GM06990 (cell line): Measurements from ENCODE around the gene STK17B.

Experiments used
- DNase-seq: peaks from one replicate; pipeline ENCODE4 v3.0.0-alpha.2; 2011; ENCODE audit not compliant: insufficient read length; ENCODE audit errors: extremely low read depth
- H3K27me3 ChIP-seq: replicated peaks from 2 replicates; pipeline ENCODE4 v1.6.0; 2011; ENCODE audit warnings: low read length; ENCODE audit not compliant: control insufficient read depth, insufficient read depth
- H3K36me3 ChIP-seq: 2 replicates; pipeline ENCODE4 v1.5.1; 2011; ENCODE audit warnings: low read length; ENCODE audit not compliant: control insufficient read depth, insufficient read depth
- H3K4me3 ChIP-seq: replicated peaks from 2 replicates; pipeline ENCODE4 v1.5.1; 2011; ENCODE audit warnings: low read depth, mild to moderate bottlenecking, control low read depth, low read length
- TF ChIP-seq, protein P1 (sequence below): IDR thresholded peaks from 2 replicates; pipeline ENCODE4 v1.5.1; 2011; ENCODE audit warnings: low read length, control low read depth, mild to moderate bottlenecking, inconsistent platforms; ENCODE audit not compliant: insufficient read depth, poor library complexity, severe bottlenecking

STK17B gene

GRCh38 chr2:196176142-196176738, 4.9 kb upstream of the STK17B start:
- peak; percentile 94 for DNase-seq
- Histone ChIP-seq H3K27me3 (no peaks in the 10 kb centered on the region), H3K4me3 (peak overlapping the region; percentile 37), H3K36me3 (no peaks in the 10 kb centered on the region)
- TF ChIP-seq, protein P1, sequence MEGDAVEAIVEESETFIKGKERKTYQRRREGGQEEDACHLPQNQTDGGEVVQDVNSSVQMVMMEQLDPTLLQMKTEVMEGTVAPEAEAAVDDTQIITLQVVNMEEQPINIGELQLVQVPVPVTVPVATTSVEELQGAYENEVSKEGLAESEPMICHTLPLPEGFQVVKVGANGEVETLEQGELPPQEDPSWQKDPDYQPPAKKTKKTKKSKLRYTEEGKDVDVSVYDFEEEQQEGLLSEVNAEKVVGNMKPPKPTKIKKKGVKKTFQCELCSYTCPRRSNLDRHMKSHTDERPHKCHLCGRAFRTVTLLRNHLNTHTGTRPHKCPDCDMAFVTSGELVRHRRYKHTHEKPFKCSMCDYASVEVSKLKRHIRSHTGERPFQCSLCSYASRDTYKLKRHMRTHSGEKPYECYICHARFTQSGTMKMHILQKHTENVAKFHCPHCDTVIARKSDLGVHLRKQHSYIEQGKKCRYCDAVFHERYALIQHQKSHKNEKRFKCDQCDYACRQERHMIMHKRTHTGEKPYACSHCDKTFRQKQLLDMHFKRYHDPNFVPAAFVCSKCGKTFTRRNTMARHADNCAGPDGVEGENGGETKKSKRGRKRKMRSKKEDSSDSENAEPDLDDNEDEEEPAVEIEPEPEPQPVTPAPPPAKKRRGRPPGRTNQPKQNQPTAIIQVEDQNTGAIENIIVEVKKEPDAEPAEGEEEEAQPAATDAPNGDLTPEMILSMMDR = no peak

DNA sequence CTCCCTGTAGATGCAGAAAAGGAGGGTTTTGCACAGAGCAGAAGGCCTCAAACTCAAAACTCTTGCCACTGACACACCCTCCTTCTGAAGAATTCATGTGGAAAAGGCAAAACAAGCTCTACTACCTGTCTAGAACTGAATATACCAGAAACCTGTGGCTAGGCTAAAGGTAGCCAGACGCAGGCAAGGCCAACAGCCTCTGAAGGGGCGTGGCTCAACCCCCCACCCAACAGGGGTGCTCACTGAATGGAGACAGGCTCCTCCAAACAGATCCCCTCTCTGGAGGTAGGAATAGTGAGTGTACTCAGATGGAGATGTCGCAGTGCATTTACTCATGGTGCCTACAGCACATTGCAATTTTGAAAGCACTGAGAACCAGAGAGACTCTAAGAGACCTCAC, 3.0 kb upstream of the STK17B start:
- TF ChIP-seq, protein P1 = no peak
- no peak overlapping the region; the same call in 1 of the 2 replicates for H3K4me3 ChIP-seq
- no peak for DNase-seq
- no peaks in the 10 kb centered on the region for H3K27me3 ChIP-seq
- H3K36me3 ChIP-seq = no peaks in the 10 kb centered on the region

- no peak for DNase-seq
- Histone ChIP-seq H3K36me3 (no peaks in the 10 kb centered on the region), H3K27me3 (no peaks in the 10 kb centered on the region), H3K4me3 (no peak overlapping the region)
- TF ChIP-seq, protein P1 = no peak
Observed at GRCh38 chr2:196173505-196173904, 2.1 kb upstream of the STK17B start.

GRCh38 chr2:196172951-196173350, 1.6 kb upstream of the STK17B start:
- no peak for DNase-seq
- H3K4me3 ChIP-seq = no peak overlapping the region
- TF ChIP-seq, protein P1 = no peak
- no peaks in the 10 kb centered on the region for H3K27me3 ChIP-seq
- H3K36me3 ChIP-seq = no peaks in the 10 kb centered on the region

DNA sequence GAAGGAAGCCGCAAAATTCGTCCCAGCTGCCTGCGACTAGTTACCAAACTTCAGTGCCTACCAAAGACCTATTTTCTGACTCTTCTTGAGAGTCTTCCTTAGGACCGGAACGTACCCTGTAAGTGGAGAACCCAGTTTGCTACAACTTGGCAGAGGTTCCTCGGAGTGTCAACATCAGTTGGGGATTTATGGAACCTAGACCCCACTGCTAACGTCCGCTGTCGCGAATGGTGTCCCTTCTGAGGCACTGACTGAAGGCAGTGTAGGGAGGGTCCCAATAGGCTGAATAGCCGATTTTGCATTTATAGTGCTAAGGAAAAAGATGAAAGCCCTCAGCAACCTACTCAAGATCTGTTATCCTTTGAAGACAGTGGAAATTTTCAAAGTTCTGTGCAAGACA, 568 bp upstream of the STK17B start:
- no peak for DNase-seq
- no peaks in the 10 kb centered on the region for H3K27me3 ChIP-seq
- peak overlapping the region; percentile 64 for H3K4me3 ChIP-seq
- TF ChIP-seq, protein P1 = no peak
- no peaks in the 10 kb centered on the region for H3K36me3 ChIP-seq

GRCh38 chr2:196170606-196171247, 651 bp downstream of the STK17B start:
- TF ChIP-seq, protein P1 = no peak
- DNase-seq = peak; percentile 65
- Histone ChIP-seq H3K36me3 (no peaks in the 10 kb centered on the region), H3K27me3 (no peaks in the 10 kb centered on the region), H3K4me3 (peak overlapping the region; percentile 77)
